Ishikawa (cell line): ENCODE data around the gene SLC39A10.
A peak's percentile ranks its signal among the peaks of the same experiment; 100 is the strongest.

Source experiments
- EGR1 ChIP-seq: IDR thresholded peaks from 2 replicates; pipeline ENCODE4 v1.6.1; 2012
- EP300 ChIP-seq: IDR thresholded peaks from 2 replicates; pipeline ENCODE4 v1.6.1; 2012; ENCODE audit warnings: borderline replicate concordance
- MAX ChIP-seq: IDR thresholded peaks from 2 replicates; pipeline ENCODE4 v1.6.1; 2012
- TAF1 ChIP-seq: IDR thresholded peaks from 2 replicates; pipeline ENCODE4 v1.6.1; 2012; ENCODE audit warnings: low read depth, mild to moderate bottlenecking
- TCF12 ChIP-seq: IDR thresholded peaks from 2 replicates; pipeline ENCODE4 v1.6.1; 2012; ENCODE audit warnings: low read depth
- TEAD4 ChIP-seq: IDR thresholded peaks from 2 replicates; pipeline ENCODE4 v1.6.1; 2012

- TF ChIP-seq EP300 = peak; percentile 41; the same call in 1 of the 2 replicates
- TF ChIP-seq TCF12 = no peak
- peak; percentile 23; the same call in 1 of the 2 replicates for TF ChIP-seq TEAD4
- TF ChIP-seq EGR1 = no peak
- TF ChIP-seq TAF1 = no peak
- no peak for TF ChIP-seq MAX
Observed at GRCh38 chr2:195622966-195623365, 34.1 kb upstream of the SLC39A10 start.
